Measurements from ENCODE around the gene UNC13C.

UNC13C gene

GRCh38 chr15:54481819-54482218 is 503.6 kb downstream of the UNC13C start:
- no peak for DNase-seq (ENCODE audit: low read depth)
- TF ChIP-seq, protein P1, sequence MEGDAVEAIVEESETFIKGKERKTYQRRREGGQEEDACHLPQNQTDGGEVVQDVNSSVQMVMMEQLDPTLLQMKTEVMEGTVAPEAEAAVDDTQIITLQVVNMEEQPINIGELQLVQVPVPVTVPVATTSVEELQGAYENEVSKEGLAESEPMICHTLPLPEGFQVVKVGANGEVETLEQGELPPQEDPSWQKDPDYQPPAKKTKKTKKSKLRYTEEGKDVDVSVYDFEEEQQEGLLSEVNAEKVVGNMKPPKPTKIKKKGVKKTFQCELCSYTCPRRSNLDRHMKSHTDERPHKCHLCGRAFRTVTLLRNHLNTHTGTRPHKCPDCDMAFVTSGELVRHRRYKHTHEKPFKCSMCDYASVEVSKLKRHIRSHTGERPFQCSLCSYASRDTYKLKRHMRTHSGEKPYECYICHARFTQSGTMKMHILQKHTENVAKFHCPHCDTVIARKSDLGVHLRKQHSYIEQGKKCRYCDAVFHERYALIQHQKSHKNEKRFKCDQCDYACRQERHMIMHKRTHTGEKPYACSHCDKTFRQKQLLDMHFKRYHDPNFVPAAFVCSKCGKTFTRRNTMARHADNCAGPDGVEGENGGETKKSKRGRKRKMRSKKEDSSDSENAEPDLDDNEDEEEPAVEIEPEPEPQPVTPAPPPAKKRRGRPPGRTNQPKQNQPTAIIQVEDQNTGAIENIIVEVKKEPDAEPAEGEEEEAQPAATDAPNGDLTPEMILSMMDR (conservative IDR thresholded peaks at IDR 0.05; ENCODE audit: low read length) = no peak

DNA sequence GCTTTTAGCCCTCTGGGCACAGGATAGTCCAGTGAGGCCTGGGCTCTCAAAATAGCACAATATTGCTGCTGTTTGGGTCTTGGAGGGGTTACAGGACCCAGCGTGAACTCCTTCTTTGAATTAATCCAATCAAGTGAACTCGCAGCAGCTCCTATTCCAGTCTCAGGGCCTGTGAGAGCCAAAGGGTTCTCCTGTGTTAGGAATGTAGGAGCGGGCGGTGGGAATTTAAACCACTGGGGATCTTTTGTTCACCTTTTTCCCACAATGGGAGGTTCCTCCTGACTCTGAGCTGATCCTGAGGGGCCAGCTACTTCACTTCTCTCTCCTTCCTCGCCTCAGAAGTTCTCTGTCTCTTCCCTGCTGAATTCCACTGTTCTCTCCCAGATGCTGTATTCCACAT is 504.0 kb downstream of the UNC13C start:
- TF ChIP-seq, protein P1 (conservative IDR thresholded peaks at IDR 0.05; ENCODE audit: low read length) = no peak
- no peak for DNase-seq (ENCODE audit: low read depth)
- H3K4me3 ChIP-seq (ENCODE audit: low read length) = no peak overlapping the region

More at GRCh38 chr15:54481819-54482218, 503.6 kb downstream of the UNC13C start:
- H3K4me3 ChIP-seq (ENCODE audit: low read length) = no peak overlapping the region

GRCh38 chr15:54500330-54500729 is 522.1 kb downstream of the UNC13C start:
- DNase-seq (ENCODE audit: low read depth) = no peak
- TF ChIP-seq, protein P1 (conservative IDR thresholded peaks at IDR 0.05; ENCODE audit: low read length) = no peak
- H3K4me3 ChIP-seq (ENCODE audit: low read length) = no peak overlapping the region

- TF ChIP-seq, protein P1 (conservative IDR thresholded peaks at IDR 0.05; ENCODE audit: low read length) = no peak
These were observed 524.3 kb downstream of the UNC13C start for GRCh38 chr15:54502416-54503075.

DNA sequence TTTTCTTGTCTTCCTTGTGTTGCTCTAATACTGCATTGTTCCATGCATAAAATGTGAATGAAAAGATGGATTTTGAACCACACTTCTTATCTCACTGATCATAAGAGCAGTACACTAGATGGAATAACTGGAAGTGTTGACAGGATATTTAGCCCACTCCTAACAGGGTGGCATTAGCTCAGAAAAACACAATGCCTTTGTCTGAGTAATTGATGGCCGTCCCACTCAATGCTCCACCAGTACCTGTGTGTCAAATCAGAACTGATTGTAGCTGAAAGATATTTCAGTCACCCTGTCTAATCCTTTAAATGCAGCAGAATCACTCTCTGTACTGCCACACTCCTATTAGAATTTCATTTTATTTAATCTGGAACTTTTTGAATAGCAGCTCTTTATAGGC is 526.5 kb downstream of the UNC13C start:
- TF ChIP-seq, protein P1 (conservative IDR thresholded peaks at IDR 0.05; ENCODE audit: low read length) = no peak
- no peak overlapping the region for H3K4me3 ChIP-seq (ENCODE audit: low read length)
- no peak for DNase-seq (ENCODE audit: low read depth)

More at GRCh38 chr15:54502416-54503075, 524.3 kb downstream of the UNC13C start:
- no peak overlapping the region for H3K4me3 ChIP-seq (ENCODE audit: low read length)
- DNase-seq (ENCODE audit: low read depth) = no peak

DNA sequence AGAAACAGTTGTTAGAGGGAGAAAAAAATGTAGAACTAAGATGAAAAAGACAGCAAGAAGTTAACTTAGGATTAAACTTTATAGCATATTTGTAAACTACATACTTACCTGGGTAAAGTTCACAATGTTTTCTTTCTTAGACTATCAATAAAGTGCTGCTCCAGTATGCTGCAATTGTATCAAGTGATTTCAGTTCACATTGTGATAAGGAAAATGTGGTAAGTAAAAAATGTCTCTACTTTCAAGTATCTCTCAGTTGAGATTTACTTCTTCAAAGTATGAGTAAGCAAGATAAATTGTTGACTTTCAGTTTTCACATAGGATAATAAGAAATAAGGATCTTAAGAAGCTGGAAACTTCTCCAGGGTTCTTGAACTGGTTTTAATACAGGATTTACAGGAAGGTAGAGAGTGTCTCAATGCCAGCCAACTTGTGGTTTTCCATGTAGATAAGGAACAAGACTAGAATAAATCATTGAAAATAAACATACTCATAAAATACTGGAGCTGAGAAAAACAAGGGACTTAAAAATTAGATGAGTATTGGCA is 528.8 kb downstream of the UNC13C start:
- no peak overlapping the region for H3K4me3 ChIP-seq (ENCODE audit: low read length)
- DNase-seq (ENCODE audit: low read depth) = no peak
- TF ChIP-seq, protein P1 (conservative IDR thresholded peaks at IDR 0.05; ENCODE audit: low read length) = no peak

DNA sequence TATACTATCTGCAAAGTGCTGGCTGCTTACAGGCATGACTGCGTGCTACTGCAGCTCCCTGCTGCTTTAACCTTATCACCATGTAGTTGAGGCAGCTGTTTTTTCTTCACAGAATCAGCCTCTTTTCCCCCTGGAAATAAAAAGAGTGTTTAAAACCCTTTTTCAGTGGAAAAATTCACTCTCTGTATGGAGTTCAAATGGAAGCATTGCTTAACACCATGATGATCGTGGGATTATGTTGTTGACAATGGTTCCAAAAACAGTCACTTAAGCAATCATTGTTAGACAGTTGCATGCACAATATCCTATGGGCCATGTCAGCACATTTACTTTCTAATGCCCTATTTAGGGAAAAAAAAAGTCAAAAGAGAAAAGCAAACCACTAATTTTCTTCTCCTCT is 536.4 kb downstream of the UNC13C start:
- no peak overlapping the region for H3K4me3 ChIP-seq (ENCODE audit: low read length)
- TF ChIP-seq, protein P1 (conservative IDR thresholded peaks at IDR 0.05; ENCODE audit: low read length) = no peak
- DNase-seq (ENCODE audit: low read depth) = no peak
